Measurements from ENCODE around the gene PCGF3.
"Not testable (repeated sequence)": the region's sequence is repeated elsewhere in the genome, so short reads cannot be mapped to it uniquely, and the experiment has no call there.

PCGF3 gene

DNA sequence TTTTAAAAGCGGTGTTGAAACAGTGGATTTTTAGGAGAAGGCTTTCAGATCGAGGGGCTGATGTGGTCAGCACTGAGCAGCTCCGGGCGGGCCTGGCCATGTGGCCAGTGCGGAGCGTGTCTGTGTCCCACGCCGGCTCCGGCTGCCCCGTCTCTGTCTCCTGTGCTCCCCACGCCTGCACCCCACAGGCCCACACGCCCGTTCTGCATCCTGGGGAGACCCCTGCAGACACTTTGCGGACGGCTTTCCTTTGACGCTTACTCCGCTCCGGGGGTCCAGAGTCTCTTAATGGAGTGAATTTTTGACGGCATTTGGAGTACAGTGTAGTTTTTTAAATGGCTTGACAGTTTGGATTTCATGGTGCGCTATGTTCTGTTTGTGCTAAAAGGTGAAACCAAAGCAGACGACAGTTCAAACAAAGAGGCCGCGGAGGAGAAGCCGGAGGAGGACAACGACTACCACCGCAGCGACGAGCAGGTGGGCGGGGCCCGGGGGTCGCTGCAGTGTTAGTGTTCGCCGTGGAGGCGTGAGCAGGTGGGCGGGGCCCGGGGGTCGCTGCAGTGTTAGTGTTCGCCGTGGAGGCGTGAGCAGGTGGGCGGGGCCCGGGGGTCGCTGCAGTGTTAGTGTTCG, 38.7 kb downstream of the PCGF3 start:
- DNase-seq: no peak

DNA sequence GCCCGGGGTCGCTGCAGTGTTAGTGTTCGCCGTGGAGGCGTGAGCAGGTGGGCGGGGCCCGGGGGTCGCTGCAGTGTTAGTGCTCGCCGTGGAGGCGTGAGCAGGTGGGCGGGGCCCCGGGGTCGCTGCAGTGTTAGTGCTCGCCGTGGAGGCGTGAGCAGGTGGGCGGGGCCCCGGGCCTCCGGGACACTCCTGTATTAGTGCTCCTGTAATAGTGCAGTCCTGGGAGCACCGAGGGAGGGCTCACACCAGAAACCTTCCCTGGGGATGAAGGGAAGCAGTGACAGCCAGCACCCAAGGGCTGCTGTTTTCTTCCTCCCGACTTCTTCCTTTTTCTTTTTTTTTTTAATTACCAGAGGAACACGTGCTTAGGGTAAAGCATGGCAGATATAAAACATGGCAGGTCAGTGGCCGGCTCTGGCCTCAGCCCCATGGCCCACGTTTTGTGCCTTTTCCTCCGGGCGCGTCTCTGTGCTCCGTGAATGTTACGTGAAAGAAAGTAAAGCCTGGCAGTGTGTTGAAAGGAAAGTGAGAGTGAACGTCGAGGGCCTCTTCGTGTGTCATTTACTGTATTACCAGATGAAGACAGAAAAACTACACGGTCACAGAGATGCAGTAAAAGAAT, 42.0 kb downstream of the PCGF3 start:
- DNase-seq: no peak

DNA sequence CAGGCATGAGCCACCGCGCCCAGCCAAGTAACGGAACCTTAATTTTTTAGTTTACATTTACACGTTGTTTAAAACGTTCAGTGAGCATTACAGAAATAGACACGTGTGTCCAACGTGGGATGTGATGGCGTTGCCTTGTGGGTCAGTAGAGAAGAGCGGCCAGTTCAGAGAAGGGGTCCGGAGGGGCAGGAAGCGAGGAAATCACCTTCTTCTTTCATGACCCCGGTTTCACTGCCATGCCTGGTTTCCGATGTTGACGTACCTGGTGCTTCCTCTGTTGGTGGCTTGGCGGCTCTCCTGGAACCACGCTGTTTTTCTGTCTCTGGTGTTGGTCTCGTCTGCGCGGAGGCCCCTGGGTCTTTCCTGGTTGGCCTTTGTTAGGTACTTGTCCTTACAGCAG, 42.8 kb downstream of the PCGF3 start:
- no peak for DNase-seq

DNA sequence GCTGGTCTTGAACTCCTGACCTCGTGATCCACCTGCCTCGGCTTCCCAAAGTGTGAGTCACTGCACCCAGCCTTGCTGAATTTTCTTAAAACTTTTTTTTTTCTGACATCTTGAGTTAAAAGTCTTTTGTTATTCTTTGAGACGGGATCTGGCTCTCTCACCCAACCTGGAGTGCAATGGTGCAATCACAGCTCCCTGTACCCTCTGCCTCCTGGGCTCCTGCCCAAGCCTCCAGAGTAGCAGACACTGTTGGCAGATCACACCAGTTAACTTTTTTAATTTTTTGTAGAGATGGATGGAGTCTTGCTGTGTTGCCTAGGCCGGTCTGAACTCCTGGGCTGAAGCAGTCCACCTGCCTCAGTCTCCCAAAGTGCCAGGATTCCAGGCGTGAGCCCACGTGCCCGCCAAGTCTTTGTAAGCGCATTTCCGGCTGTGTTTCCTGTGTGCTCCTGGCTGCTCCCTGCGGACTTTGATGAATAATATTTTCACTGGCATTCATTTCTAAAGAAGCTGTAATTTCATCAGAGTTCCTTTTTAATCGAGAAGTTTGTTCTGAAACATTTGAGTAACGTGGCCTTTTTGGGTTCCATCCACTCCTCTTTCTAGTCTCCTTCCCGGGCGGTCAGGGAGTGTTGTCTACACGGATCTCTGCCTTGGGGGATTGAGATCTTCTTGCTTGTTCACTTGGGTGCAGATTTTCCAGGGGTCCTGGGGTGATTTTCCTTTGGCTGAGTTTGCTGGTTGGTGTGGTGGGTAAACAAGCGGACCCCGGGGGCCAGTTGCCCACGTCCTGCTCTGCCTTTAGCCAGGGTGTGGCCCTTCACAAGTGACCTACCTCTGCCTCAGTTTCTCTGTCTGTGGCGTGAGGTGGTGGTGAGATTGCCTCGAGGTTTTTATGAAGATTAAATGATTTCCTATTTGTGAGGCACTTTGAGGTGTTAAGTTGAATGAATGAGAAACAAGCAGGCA, 44.4 kb downstream of the PCGF3 start:
- DNase-seq: no peak

DNA sequence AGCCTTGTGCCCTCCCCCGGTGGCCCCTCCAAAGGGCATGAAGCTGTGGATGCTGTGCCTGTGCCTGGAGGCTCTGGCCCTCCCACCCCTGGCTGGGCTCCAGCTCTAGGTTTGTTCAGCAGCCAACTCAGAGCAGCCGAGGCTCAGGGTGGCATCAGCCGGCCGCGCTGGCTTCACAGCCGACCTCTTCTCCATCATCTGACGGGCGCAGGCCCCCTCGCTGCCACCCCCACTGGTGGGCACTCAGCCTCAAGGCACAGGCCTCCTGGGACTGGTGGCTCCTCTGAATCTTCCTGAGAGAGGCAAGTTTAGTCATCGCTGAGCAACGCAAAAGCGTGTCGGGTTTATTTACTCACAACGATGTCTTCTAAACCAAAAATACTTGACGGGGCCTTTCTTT, 46.0 kb downstream of the PCGF3 start:
- no peak for DNase-seq

DNA sequence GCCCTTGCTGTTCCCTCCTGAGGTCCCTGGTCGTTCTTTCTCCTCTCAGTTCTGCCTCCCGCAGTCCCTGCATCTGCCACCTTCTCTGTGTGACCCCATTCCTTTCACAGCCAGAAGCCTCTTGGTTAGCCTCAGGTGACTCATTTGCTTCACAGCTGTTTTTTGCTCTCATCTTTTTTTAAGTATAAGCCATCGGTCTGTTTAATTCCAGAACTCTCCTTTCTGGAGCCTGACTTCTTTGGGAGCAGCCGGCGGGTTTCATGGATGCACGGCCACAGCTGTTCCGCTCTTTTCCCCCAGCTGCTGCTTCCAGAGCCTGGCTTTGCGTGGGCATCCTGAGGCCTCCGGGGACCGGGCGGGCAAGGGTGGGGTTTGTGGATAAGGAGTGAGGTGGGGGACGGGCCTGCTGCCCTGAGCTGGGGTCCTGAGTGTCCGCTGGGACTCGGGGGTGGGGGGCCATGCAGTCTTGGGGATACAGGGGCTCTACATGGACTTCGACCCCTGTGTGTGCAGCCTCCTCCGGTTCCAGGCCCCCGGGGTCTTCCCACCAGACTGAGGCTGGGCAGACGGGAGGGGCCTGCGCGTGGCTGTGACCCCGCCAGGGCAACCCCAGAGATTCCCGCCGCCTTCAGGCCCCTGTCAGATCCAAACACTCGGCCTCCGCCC, 46.7 kb downstream of the PCGF3 start:
- DNase-seq: no peak

DNA sequence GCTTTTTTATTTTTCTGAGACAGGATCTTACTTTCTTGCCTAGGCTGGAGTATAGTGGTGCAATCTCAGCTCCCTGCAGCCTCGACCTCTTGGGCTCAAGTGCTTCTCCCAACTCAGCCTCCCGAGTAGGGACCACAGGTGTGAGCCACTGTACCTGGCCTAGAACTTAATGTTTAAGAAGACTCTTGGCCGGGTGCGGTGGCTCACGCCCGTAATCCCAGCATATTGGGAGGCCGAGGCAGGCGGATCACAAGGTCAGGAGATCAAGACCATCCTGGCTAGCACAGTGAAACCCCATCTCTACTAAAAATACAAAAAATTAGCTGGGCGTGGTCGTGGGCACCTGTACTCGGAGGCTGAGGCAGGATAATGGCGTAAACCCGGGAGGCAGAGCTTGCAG, 47.6 kb downstream of the PCGF3 start:
- not testable (repeated sequence) for DNase-seq

DNA sequence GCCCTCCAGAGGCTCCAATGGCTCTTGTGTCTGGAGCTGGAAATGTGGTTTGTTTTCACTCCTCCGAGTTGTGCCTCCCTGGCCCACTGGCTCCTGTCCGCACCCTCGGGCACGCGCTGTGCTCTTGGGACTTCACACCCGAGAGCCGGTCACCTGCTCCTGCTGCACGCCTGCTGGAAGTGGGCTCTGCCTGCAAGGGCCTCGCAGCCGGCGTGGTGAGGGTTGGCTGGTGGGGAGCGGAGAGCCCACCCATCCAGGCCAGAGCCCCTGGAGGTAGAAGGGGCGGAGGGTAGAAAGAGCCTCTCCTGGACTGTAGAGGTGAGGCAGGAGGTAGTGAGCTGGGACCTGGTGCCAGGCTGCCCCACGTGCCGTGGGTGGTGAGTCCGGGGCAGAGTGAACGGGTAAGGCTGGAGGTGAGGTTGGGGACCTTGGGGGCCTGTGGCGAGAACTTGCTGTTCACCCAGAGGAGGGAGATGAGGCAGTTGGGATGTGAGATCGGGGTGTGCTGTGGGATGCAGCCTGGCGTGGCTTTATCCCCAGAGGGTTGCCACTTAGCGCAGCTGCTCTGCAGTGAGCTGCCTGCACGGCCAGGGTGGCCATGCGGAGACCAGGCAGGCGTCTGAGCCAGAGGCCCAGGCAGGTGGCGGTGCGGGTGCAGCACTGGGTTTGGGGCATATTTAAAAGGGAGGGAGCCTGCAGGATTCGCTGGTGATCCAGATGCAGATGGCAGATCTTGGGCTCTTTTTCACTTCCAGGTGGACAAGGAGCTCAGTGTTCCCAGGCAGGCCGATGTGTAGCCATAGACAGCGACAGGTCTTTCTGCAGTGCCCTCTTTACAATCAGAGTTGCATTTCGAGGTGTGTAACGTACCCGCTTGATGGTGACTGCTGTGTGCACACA, 48.8 kb downstream of the PCGF3 start:
- no peak for DNase-seq

DNA sequence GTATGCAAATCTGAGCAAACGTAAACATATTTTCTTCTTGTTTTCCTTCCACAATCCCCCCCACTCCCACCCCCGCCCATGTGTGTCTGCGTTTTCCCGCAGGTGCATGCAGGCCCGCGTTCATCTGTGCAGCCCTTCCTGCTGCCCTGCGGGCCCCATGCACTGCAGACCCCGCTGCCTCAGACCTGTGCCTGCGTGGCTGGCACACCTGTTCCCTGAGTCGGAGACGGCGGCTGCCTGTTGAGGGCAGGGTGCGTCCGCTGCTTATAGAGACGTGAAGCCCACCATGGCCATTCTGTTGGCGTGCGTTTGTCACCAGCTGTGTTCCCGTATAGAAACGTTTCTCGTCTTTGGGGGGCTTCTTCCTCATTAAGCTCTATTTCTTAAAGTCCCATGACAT, 51.5 kb downstream of the PCGF3 start:
- no peak for DNase-seq

DNA sequence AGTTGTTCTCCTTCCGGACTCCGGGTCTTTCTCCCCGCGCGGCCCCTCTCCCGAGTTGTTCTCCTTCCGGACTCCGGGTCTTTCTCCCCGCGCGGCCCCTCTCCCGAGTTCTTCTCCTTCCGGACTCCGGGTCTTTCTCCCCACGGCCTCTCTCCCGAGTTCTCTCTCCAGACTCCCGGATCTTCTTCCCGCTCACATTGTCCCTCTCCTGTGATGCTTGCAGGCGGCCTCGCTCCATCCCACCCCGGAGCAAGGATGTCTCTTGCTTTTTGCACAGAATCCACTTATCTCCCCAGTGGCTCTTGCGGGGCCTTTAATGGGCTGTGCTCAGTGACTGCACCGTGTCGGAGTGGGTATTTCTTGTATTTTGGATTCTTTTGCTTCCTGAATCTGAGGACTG, 54.2 kb downstream of the PCGF3 start:
- DNase-seq: not testable (repeated sequence)

DNA sequence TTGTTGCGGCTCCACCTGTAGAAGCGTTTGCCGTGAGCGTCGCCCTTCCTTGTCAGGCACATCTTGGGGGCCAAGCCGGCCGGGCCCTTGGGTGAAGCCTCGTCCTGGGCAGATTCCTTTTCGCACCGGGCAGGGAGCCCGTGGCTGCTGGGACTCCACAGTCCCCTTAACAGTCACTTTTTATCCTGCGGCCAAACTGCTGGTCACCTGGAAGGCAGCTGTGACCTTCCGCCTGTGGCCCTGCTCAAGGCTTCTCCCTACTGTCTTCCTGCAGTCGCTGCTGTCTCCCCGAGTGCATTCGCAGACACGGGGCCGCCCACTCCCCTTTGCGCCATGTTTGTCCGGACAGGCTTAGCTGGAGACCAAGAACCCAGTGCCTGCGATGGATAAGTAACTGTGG, 55.0 kb downstream of the PCGF3 start:
- no peak for DNase-seq

DNA sequence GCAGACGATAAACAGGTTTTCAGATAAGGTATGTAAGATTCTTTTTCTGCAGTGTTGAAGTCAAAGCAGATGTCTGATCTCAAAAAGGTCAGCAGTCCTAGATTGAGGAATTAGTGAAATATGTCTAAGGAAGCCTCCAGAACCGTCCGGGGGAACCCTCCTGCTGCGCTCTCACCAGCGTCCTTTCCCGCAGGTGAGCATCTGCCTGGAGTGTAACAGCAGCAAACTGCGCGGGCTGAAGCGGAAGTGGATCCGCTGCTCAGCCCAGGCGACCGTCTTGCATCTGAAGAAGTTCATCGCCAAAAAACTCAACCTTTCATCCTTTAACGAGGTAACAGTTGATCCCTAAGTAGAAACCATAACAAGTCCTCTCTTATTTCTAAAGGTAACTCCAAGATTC, 55.5 kb downstream of the PCGF3 start:
- DNase-seq: no peak

DNA sequence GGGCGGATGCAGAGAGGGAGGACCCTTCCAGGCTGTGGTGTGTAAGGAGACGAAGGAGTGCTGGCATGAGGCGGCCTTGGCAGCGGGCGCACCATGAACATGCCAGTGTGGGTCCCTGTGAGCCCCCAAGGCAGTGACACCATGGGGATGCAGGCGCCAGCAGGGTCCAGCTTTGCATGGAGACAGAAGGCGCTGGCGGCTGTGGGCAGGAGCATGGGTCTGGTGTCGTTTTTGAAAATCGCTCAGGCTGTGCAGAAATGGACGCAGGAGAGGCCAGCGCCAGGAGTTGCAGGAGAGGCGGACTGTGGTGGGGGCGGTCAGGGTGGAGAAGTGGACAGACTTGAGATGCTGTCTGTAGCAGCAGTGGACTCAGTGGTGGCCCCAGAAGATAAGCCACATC, 56.1 kb downstream of the PCGF3 start:
- no peak for DNase-seq

DNA sequence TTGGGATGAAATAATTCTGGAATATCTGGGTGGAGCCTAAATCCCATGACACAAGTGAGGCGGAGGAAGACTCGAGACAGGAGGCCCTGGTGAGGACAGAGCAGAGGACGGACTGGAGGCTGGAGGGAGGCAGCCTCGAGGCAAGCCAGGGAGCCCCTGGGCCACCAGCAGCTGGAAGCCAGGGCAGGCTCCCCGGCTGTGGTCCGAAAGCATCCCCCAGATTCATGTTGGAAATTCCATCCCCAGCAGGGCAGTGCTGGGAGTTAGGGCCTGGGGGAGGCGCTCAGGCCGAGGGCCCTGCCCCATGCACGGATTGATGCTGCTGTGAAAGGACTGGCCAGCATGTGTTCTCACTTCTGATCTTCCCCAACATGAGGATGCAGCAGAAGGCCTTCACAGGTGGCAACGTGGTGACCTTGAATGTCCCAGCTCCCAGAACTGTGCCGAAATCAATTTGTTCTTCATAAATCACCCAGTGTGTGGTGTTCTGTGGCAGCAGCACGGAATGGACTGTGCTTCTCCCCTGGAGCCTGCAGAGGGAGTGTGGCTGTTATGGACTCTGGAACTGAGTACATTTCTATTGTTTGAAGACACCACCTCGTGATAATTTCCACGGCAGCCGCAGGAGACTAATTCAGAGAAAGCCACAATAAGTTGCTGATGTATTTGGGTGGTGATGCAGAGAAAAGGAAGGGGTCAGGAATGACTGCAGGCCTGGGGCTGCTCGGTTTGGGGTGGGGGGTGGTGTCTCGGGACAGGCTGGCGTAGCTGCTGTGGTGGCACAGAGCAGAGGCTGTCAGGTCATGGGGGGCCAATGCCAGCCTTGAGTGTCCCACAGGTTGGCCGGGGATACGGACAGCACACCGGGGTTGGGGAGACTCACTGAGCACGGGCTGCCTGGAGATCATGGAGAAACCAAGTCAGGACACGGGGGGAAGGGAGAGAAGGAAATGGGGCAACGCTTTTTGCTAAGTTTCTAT, 56.9 kb downstream of the PCGF3 start:
- DNase-seq: no peak

DNA sequence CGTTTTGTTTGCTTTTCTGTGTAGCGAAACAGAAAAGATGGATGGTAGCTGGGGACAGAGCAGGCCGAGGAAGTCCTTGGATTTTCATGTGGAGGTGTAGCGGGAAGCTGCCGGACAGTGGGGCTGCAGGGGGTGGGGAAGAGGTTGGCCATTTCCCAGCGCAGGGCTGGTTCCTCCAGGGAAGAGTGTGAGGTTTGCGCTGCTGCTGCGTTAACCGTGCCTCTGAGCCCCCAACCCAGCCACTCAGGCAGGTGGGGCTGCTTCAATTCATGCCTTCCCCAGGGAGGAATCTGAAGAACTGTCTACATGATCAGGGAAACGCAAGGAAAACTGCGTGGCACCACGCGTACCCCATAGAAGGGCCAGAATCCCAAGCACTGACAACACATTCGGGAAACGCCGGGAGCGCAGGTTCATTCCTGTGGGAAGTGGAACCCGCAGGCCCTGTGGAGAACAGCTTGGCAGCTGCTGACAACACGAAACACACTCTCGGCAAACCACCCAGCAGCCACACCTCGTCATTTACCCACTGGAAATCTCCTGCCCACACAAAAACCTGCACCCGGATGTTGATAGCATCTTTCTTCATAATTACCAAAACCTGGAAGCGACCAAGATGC, 57.7 kb downstream of the PCGF3 start:
- no peak for DNase-seq

DNA sequence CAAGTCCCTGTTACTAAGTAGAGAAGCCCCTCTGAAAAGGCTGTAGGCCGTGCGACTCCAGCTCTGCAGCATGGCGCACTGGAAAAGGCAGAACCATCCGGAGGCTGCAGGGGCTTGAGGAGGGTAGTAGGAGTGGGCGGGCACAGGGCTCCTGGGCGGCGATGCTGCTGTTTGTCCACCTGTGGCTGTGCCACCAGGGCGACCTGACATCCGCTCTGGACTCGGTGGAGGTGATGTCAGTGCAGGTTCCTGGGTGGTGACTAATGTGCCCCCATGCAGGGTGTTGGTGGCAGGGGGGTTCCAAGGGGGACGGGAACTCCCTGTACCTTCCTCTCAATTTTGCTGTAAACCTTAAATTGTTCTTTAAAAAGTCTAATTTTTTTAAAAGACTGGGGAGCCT, 58.3 kb downstream of the PCGF3 start:
- no peak for DNase-seq

DNA sequence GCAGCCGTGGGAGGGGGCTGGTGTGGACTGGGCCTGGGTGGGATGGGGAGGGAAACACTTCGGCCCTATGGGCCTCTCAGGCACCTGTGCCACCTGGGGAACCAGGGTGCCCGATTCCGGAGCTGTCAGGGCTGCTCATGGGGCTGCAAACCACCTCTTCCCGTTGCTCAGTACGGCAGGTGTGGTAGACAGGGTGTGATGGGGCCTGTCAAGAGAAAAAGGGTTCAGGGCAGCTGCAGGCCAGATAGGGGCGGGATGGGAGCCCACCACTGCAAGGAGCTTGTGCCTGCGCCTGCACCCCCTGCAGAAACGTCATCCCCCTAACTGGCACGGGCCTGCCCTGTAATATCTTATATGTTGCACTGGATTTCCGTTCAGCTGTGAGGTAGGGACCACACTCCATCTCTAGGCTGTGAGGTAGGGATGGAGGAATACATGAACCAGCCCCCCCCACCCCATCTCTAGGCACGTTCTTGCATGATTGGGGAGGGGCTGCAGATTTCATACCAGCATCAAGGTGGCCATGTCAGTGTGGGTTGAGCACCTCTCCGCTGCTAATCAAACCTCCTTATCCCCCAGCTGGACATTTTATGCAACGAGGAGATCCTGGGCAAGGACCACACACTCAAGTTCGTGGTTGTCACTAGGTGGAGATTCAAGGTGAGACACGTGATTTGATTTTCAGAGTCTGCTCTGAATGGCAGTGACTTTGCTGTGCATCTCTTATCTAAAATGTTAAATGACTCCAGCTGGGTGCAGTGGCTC, 59.0 kb downstream of the PCGF3 start:
- no peak for DNase-seq

DNA sequence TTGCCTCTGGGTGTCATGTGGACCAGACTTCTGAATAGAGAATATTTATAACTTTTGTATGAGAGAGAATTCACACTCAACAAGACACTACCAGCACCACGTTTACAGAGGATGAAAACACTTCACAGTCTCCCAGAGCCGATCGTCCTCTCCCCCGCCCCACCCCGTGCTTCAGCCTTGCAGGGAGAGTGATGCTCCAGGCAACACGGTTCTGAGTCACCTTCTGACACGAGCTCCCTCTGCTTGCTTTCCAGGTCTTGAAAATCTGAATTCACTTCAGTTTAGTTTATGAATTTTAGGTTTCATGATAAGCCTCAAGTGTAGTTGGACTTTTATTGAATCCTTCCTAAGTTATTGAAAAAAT, 60.5 kb downstream of the PCGF3 start:
- DNase-seq: no peak

DNA sequence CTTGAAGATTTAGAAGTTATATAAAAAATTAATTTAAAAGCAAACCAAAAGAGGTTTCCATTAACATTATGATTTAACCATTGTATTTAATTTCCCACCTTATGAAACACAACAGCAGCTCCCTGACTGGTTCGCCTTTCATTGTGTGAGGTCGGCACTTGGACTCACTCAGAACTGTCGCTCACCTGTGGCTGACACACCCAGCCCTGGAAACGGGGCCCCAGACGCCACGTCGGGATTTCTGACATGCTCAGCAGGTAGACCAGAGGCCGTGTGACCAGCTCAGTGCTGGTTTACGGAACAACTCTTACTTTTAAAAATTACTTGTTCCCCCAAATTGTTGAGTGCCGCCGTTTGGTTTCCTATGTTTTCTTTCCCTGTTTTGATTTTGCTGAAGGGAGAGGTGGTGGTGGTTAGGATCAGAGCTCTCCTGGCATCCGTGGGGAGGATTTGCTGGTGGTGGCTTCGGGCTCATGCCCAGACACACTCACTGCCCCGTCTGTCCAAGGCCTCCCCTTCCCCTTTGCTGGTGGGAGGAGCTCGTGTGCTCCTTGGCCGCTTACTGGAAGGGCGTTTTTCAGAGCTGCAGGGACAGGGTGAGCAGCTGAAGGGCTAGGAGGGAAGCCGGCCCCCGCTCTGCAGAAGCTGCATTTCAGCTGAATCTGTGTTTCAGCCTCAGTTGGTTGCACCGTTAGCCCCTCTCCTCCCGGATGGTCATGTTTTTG, 61.1 kb downstream of the PCGF3 start:
- DNase-seq: no peak
